HG03565 (cell line): ENCODE results near the gene ME2.
"Not testable (repeated sequence)": the region's sequence is repeated elsewhere in the genome, so short reads cannot be mapped to it uniquely, and the experiment has no call there.

Experiments used
- ATAC-seq: cut with Tn5 transposase; IDR thresholded peaks from one replicate; pipeline ENCODE4 v1.9.1; 2021; ENCODE audit warnings: mild to moderate bottlenecking, moderate library complexity; ENCODE audit not compliant: unreplicated experiment

ME2 gene

DNA sequence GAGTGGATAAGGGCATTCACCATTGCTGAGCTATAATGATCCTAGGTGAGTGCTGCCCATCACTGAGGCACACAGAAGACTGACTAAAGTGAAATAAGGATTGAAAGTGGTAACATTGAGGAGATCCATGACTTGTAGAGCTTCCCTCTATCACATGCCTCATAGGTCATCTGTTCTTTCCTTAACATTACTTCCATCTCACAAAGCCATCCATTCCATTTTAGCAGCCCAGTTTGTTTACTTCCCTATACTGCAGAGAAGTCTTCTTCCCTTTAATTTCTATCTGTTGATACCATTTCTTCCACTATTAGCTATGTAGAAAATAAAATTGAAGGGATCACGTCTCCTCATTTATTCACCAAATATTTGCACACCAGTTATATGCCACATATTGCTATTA lies 32.1 kb downstream of the ME2 start:
- ATAC-seq: no peak

DNA sequence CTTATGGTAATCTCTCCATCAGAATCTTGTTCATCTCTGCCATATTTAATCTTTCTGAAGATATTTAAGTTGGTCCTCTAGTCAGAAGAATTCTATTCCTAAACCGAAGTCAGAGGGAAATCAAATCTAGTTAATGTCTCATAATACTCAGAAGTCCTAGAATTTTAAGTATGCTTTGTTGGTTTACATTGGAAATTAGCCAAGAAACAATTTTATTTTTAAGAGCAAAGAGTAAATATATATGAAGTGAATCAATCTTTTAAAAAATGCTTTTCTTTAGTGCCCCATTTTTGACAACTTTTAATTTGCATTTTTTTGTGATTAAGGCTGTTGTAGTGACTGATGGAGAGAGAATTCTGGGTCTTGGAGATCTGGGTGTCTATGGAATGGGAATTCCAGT lies 38.1 kb downstream of the ME2 start:
- no peak for ATAC-seq

DNA sequence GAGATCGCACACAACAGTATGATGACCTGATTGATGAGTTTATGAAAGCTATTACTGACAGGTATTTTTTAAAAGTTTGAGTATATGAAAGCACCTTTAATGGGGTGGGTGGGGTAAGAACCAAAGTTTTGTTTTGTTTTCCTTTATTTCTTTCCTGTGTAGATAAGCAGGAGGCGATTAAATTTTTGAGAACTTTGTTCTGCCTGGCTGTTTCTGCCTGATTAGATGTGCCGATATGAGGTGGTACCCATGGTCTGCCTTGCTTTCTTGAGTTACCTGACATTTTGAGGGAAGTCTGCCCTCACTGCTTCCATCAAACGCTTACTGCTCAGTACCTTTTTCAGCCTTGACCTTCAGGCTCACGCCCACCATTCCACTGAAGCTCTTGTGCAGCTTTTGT lies 39.2 kb downstream of the ME2 start:
- no peak for ATAC-seq

DNA sequence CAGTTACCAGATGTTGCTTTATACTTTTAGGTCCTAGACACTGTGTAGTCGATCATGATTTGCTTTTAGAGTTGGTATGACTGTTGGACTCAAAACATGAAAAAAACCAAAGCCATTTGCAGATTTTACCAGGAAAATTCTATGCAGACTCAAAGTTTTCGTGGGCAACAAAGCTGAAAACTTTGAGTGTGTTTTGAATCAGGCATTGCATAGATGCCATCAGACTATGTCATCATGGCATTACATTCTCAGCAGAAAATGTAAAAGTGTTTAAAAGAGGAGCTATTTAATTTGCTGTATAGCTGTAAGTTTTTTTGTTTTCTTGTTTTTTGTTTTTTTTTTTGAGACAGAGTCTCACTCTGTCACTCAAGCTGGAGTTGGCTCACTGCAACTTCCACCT lies 45.5 kb downstream of the ME2 start:
- ATAC-seq: no peak

DNA sequence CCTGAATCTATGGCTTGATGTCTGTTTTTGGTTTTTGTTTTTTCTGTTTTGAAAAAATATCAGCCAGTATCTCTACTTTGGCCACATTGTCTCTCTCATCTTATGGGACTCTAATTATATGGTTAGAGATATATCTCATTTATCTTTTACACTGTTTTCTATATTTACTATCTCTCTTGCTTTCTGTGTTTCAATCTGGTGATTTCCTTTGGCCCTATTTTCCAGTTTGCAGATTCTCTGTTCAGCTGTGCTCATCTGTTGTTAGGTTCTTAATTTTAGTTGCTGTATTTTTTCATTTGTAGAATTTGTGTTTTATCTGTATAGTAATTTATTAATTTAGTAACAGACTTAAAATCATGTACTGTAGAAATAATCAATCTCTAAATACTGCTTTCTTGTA lies 47.6 kb downstream of the ME2 start:
- no peak for ATAC-seq

DNA sequence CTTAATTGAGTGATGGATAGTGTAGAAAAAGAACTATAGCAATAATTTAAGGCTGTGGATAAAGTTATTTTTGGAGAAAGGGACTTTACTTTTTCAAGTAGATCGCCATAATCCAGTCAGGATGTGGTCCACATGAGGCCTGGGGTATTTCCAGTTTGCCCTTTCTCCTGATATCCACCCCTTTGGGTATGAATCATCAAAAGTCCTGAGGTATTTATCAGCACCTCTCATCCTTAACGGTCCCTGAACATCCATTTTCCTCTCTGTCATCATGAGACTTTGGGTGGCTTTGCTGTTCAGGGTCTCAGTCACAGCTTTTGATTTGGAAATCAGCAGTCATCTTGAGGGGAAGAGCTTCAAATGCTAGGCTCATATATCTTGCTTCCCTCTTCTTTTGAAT lies 49.6 kb downstream of the ME2 start:
- ATAC-seq: no peak

DNA sequence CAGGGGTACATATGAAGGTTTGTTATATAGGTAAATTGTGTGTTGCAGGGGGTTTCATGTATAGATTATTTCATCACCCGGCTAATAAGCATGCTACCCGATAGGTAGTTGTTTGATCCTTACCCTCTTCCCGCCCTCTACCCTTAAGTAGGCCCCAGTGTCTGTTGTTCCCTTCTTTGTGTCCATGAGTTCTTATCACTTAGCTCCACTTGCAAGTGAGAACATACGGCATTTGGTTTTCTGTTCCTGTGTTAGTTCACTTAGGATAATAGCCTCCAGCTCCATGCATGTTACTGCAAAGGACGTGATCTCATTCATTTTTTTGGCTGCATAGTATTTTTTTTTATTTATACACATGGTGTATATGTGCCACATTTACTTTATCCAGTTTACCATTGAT lies 54.8 kb downstream of the ME2 start:
- ATAC-seq: no peak

DNA sequence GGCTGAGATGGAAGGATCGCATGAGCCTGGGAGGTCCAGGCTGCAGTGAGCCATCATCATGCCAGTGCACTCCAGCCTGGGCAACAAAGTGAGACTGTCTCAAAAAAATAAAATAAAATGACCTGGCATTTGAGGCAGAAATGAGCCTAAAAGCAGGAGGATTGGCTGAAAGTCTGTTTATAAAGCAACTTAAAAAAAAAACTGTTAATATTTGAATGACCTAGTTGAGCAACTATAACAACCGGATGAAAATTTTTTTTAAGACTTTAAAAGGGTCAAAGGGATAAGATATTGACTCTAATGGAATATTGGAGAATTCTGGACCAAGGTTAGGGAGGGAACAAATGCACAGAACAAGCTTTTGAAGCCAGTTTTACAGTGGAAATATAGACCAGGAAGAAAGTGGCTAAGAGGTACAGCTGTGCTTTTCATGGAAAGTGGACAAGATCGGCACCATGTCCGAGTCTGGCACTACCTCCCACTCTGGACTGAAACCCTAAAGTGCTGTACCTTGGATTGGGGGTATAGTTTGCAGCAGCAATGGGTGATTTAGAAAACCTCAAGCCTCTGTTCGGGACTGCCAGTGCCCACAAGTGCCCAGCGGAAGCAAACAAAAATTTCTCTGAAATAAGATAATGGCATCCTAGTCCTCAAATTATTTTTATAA lies 55.8 kb downstream of the ME2 start:
- no peak for ATAC-seq

DNA sequence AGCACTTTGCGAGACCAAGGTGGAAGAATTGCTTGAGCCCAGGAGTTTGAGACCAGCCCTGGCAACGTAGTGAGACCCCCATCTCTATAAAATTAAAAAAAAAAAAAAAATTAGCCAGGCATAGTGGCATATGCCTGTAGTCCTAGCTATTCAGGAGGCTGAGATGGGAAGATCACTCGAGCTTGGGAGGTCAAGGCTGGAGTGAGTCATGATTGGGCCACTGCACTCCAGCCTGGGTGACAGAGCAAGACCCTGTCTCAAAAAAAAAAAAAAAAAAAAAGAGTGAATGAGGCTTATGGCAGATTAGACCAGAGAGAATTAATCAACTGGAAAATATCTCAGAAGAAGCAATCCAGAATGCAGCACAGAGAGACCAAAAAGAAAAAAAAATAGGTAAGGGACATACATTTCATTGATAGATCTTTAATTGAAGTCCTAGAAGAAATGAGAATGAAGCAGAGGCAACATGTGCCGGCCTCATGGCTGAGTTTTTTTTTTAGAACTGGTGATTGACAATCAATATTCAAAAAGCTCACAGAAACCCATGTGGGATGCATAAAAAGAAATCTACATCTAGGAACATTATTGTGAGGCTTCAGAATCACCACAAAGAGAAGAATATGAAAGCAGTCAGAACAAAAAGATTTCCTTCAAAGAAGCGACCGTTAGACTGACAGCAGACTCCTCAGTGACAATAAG lies 56.7 kb downstream of the ME2 start:
- no peak for ATAC-seq

DNA sequence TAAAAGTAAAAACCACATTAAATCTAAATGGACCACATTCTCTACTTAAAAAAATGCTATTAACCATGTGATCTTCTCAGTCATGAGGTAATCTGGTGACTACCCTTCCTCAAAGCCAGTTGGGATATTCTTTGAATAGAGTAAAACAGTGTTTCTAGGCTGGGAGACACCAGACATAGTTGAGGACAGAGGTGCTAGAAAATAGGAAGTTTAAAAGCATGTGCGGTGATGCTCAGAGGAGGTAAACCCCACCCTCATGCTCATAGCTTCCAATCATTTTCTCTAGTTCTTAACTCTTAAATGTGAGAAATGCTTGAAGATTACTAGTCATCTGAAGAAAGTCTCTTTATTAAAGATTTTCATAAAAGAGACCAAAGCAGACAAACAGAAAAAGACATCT lies 58.3 kb downstream of the ME2 start:
- ATAC-seq: no peak

DNA sequence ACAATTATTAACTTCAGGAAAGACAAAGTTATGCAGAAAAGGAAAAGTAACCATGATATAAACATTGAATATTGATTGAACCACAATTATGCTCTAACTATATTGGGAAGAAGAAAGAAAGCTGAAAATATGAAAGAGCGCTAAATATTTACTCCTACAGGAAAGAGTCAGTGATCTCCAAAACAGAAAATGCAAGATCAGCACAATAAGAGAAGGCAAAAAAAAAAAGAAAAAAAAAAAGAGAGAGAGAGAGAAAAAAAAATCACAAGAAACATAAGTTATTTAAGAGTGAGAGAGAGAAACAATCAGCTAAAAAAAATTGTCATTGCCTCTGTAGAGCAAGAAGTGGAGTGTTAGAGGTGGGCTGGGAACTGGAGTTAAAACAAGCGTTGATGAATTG lies 60.0 kb downstream of the ME2 start:
- ATAC-seq: no peak

DNA sequence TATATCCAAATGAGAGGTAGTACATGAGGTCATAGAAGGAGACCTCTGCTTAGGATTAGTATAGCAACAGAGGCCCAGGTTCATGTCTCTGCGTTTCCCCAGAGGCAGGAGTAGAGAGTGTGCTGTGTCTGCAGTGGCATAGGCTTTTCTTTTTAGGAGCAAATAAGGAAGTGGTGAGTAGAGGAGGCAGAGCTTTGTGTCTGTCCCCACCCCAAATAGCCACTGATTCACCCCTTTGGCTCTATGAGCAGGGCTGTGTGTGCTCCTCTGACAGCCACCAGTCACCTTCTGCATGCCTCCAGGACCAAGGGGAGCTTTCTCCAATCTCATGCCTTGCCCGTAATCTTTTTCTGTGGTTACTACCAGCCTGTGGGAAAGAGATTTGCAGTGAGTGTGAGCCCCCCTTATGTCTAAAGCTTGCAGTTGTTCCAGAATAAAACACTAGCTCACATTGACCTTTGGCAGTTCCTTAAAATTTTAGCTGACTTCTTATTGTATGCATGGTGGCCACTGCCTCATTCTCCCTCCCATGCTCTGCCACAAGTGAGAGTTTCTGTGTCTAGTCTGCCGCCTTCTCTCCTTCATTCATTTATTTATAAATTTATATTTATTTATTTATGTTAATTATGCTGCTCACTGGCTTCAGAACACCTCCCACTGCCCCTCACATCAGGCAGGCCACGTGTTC lies 65.5 kb downstream of the ME2 start:
- ATAC-seq: no peak

DNA sequence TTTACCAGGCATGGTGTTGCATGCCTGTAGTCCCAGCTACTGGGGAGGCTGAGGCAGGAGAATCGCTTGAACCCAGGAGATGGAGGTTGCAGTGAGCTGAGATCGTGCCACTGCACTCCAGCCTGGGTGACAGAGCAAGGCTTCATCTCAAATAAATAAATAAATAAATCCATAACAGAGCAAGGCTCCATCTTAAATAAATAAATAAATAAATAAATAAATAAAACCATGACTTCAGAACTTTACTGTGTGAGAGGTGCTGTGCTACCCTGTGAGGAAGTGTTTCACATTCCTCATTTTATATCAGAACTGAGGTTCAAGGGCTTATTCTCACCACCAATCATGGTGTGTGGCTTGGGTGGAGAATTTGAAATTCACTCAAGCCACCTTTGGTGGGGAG lies 67.0 kb downstream of the ME2 start:
- not testable (repeated sequence) for ATAC-seq

DNA sequence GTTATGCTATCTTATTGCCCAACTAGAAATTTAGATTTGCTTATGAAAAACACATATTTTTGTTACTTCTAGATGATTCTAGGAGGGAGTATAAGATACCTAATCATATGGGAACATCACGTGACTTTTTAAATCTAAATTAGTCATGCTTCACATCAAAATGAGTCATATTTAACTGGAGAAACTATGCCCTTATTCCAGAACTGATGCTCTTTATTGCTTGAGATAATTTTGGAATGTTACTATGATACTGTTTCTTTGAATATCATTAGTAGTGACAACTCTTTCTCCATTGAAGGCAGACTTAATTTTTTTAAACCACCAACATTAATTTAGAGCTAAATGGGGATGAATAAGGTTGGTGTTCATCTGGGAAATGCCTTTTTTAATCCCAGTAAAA lies 69.0 kb downstream of the ME2 start:
- ATAC-seq: no peak

DNA sequence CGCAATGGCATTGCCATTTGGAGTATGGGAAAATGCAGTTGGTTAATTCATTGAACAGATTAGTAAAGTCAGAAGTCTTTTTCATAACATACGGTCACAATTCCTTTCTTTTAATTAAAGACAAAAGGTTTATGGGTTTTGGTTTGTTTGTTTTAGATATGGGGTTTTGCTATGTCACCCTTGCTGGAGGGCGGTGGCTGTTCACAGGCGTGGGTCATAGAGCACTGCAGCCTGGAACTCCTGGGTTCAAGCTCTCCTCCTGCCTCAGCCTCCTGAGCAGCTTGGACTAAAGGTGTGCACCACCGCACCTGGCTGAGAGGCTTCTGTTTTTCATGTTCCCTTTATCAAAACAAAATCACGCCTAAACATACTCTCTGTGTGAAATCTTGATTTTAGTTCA lies 70.3 kb downstream of the ME2 start:
- ATAC-seq: no peak

DNA sequence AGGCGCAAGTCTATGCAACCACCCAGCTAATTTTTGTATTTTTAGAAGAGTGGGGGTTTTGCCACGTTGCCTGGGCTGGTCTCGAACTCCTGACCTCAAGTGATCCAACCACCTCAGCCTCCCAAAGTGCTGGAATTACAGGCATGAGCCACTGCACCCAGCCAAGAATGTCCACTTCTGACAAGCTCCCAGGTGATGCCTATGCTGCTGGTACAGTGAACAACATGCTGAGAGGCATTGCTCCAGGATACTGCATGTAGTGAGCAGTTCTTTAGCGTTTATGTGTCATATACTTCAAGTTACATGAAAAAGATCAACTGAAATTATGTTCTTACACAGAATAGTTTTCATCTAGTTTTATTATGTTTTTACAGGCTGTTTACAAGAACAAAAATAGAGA lies 71.7 kb downstream of the ME2 start:
- ATAC-seq: no peak

DNA sequence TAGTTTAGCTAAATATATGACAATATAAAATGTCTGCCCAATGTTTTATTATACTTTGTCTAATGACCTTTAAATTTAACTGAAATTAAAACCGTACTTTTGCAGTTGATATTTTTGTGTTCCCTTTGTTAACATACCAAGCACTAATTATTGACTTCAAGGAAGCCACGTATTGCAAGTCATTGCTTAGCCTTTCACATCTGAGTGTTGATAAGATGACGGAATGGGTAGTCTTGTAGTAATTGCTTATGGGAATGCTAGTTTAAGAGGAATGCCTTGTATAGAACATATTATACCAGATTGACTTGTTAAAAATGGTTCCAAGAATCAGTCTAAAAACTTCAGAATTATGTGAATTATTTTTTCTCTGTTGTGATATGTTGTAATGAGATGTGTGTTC lies 74.9 kb downstream of the ME2 start:
- ATAC-seq: no peak

DNA sequence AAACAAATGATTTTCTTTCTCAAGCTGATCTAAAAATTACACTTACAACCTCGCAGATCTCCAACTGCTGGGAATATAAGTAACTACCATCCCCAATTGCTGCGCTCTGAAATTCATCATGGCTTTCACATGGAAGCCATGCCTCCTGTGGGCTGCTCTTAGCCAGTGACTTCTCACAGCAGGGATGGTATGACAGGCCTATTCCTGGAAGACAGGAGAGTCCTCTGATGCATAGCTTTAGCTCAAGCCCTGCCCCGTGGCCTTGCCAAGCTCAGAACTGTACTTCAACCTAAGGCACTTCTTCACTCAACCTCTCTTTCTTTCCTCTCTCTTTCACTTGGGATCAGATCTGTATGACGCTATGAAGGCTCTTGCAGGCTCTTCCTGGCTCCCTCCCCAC lies 76.3 kb downstream of the ME2 start:
- ATAC-seq: no peak

DNA sequence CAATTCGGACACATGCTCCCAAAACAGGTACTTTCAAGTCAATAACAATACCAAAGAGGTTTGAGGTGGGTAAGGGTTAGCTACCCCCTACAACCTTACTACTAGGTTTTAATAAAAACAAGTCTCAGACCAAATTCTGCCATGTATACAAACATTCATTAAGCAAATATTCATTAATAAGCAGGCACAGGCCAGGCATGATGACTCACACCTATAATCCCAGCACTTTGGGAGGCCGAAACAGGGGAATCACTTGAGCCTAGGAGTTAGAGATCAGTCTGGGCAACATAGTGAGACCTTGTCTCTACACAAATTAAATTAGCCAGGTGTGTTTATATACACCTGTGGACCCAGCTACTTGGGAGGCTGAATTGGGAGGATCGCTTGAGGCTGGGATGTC lies 77.2 kb downstream of the ME2 start:
- no peak for ATAC-seq

DNA sequence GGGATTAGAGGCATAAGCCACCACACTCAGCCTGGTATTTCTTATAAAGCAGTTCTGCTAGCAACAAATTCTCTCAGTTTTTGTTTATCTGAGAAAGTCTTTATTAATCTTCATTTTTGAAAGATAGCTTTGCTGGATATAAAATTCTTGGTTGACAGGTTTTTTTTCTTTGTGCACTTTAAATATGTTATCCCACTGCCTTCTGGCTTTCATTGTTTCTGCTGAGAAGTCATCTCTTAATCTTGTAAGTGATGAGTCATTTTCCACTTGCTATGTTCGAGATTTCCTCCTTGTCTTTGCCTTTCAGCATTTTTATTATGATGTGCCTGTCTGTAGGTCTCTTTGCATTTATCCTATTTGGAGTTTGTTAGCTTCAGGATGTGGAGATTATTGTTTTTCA lies 83.1 kb downstream of the ME2 start:
- no peak for ATAC-seq

DNA sequence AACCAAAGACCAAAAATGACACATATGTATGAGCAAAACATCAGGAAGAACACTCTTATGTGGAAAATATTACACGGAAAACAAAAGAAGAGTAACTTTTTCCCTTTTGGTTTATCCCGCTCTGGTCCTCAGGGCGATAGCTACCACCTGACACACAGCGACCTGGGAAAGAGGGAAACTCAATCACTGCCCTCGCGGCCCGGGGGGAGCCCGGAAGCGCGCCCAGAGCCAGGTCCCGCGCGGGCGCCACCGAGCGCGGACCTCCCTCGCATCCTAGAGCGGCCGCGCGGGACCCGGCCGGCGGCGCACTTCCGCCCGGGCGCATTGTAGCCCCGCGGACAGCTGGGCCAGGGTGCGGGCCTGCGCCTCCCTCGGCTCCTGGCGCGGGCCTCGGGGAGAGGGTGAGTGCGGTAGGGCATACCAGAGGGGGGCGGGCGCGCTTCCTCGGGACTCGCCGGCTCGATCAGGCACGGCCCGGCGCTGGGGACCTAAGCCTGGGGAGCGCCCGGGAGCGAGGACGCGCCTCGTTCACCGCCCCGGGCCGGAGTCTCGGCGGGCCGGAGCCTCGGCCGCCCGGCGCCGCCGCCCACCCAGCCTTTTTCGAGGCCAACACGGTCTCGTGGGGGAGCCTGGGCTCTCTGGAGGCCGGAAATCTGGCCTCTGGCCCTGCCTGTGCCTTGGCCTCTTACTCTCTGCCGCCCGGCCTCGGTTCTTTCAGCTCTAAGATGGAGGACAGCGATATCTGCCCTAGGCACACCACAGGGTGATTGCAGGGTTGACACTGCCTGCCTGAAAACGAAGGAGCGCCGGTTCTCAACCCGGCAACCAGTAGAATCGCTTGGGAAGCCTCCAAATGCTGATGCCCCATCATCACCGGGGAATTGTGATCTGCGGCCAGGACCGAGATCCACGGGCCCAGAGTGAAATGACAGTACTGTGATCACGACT lies 89.1 kb downstream of the ME2 start, which contains the start of gene ELAC1:
Gene ELAC1 (plus strand): TSS at position 327 of the 948 bp plus-strand sequence. CDS start 6,365 bp downstream, outside the sequence.
- ATAC-seq: peak; percentile 90
